Hepatocyte (in vitro differentiated cells): ENCODE data around the gene MAMDC2.

Experiments used
- CTCF ChIP-seq: fragments of 200-600 bp; sonication (generic); IDR thresholded peaks from 2 replicates; pipeline ENCODE4 v1.5.1; 2016; ENCODE audit warnings: antibody characterized with exemption, mild to moderate bottlenecking; ENCODE audit not compliant: poor library complexity
- EZH2 ChIP-seq: fragments of 200-600 bp; sonication (generic); IDR thresholded peaks from 2 replicates; pipeline ENCODE4 v1.6.1; 2016; ENCODE audit warnings: antibody characterized with exemption, mild to moderate bottlenecking, borderline replicate concordance

- no peak for TF ChIP-seq EZH2
- TF ChIP-seq CTCF = no peak
Observed at GRCh38 chr9:70130266-70130665, 86.6 kb downstream of the MAMDC2 start.
